NCI-H128 (cell line): ENCODE data around the gene PTPRU.
"Not testable (repeated sequence)": the region's sequence is repeated elsewhere in the genome, so short reads cannot be mapped to it uniquely, and the experiment has no call there.

ENCODE experiments used
- DNase-seq: peaks from one replicate; lab custom pipeline; 2025; ENCODE audit not compliant: unreplicated experiment; lab: John Stamatoyannopoulos, UW

Gene PTPRU

DNA sequence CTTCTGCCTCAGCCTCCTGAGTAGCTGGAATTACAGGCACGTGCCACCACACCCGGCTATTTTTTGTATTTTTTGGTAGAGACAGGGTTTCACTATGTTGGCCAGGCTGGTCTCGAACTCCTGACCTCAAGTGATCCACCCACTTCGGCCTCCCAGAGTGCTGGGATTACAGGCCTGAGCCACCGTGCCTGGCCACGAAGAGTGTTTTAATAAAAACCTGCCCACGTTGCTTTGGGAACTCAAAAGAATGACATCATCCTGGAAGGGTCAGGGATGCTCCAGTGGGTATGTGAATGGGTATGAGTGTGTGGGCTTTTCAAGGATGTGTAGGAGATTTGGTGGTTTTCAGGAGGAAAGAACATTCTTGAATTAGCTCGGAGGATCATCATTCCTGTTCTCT is 78.4 kb downstream of the PTPRU start:
- not testable (repeated sequence) for DNase-seq

DNA sequence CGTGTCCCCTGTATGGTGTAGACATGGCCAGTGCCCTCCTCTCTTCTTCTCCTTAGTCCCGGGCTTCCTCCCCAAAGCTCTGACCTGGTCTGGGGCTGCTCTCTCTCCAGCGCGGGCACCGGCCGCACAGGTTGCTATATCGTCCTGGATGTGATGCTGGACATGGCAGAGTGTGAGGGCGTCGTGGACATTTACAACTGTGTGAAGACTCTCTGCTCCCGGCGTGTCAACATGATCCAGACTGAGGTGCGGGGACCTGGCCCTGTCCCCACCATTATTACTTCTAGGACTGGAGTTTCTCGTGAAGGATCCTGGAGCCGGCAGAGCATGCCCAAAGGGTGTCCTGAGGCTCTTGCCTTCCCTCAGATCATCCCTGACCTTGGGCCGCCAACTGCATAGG is 78.9 kb downstream of the PTPRU start:
- no peak for DNase-seq

DNA sequence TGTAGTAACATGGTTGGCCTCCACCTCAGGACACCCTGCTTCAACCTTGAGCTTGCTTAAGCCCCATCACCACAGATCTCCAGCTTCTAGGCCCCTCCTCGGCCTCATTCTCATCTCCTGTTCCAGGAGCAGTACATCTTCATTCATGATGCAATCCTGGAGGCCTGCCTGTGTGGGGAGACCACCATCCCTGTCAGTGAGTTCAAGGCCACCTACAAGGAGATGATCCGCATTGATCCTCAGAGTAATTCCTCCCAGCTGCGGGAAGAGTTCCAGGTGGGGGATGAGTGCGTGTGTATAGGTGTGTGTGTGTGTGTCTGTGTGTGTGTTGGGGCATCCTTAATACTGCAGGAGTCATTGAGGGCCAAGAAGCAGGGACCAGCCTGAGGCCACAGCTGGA is 79.6 kb downstream of the PTPRU start:
- no peak for DNase-seq

DNA sequence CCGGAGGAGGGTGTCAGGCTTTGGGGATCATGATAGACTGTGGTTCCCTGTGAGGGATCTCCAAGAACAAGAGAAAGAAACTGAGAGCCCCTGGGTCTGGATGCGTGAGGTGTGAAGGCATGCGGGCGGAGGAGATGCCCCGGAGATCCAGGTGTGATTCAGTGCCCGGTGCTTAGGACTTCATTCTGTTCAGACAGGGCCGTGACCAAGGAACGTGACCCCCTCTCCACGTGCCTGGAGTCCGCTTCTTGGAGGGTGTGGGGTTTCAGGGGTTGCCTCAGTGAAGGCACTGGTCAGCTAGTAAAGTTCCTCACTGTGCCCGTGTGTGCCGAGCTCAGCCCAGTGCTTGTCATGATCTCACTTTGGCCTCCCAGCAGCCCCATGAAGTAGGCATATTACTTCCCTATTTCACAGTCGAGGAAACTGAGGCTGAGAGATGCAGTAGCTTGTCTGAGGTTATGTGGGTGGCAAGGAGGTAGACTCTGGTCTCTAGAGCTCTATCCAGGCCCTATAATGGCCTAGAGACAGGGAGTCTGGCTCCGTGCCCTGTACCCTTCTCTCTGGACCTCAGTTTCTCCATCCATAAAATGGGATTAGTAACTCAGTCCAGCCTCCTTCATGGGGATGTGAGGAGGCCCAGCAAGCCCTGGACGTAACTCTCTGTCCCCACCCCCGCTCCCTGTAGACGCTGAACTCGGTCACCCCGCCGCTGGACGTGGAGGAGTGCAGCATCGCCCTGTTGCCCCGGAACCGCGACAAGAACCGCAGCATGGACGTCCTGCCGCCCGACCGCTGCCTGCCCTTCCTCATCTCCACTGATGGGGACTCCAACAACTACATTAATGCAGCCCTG is 81.0 kb downstream of the PTPRU start:
- DNase-seq: no peak

DNA sequence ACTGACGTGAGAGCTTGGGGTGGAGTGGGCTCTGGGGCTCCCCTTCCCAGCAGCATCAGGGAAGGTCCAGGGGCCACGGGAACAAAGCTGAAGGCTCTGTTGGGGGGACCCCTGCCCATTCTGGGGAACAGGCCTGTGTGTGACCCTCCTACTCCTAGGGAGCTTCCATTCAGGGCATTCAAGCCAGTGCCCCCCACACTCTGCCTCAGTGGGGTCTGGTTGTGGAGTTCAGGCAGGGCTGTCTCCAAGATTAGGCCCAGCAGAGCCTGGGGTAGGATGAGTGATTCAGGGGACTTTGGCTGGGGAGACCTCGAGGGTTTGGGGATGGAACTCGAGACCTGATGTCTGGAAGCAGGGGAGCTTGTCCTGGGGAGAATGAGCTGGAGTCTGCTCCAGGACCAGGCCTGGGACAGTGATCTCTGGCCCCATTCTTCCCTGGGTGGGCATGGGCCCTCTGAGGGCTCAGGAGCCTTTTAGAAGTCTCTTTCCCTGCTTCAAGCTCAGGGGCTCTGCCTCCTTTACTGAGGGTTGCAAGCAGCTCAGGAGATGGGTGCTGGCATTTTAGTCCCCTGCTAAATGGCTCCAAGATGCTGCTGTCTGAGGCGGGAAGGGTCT is 81.7 kb downstream of the PTPRU start:
- no peak for DNase-seq

DNA sequence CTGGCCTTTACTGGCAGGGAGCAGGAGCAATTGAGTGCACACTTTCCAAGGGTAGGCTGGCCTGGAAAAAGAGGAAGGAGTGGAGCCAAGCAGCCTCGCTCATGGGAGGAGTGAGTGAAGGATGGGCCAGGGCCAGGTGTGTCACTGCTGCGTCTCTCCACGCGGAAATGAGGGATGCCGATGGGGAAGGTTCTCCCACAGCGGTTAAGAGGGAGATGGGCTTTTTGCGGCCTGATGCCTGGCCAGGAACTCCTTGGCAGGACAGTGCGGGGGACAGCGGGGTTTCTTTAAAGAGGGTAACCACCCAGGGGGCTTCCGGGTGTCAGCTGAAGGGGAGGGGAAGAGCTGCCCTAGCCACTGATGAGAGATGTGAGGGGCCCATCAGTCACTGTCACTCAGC is 82.4 kb downstream of the PTPRU start:
- no peak for DNase-seq

DNA sequence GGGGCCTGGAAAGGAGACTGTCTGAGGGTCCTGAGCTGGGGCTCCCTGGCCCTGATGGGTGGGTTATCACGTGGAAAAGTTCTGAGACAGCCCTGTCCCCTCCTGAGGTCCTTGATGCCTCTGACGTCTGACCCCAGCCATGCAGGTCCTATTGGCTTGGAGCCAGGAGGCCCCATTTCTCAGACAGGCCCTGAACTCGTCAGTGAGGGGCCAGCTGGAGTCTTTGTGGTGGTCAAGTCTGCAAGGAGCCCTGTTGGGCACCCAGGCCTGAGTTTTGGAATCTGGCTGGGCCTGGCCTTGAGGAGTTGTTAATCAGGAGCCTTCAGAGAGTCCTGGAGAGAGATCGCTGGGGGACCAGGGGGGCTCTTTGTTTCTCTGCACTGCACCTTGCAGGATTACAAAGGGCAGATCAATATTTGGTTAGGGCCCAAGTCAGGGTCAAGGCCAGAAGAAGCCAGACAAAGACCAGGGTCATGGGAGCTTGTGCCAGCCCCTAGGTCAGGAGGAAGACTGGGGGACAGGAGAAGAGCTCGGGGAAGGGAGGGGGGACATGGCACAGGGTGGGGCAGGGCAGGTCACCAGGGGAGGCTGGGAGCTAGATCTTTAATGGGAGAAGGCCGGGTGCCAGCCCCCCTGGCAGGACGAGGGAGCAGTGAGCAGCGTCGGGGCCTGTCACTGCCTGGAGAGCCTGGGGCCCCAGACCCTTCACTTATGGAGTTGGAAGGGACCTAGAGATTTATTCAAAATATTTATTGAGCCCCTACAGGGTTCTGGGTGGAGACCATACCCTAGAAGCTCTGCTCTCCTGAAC is 83.2 kb downstream of the PTPRU start:
- no peak for DNase-seq

DNA sequence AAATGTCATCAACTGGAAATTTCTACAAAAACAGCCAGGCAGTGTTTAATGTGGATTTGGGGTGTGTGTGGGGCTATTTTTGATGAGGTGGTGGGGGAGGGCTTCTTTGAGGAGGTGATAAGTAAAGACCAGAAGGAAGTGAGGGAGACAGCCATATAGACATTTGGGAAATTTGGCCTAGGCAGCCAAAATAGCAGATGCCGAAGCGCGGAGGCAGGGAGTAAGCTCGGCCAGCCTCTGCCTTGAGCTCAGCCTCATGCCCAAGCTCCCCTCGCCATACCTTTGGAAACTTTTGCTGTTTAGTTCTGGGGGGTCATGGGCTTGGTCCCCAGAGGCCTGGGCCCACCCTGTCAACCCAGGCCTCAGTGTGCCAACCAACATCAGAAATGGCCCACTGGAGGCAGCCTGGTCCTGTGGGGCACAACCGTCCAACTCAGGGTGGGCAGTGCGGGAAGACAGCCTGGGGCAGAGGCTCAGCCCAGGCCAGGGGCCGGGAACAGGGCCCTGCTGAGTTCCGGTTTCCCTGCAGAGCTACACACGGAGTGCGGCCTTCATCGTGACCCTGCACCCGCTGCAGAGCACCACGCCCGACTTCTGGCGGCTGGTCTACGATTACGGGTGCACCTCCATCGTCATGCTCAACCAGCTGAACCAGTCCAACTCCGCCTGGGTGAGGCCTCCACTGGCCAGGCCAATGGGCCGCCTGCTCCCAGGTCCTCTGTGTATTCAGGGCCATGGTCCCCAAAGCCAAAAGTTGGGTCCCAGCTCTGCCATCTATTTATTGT is 84.0 kb downstream of the PTPRU start:
- DNase-seq: no peak

DNA sequence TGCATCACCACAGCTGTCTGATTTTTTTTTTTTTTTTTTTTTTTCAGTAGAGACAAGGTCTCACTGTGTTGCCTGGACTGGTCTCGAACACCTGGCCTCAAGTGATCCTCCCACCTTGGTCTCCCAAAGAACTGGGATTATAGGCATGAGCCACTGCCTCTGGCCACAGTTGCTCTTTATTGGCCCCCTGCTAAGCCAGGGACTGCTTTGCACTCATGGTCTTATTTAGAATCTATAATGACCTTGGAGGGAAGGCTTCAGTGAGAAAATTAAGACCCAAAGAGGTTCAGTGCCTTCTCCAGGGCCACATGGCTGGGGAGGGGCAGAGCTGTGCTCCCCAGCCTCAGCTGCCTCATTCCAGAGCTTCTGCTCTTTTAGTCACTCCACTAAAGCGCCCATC is 84.9 kb downstream of the PTPRU start:
- no peak for DNase-seq

DNA sequence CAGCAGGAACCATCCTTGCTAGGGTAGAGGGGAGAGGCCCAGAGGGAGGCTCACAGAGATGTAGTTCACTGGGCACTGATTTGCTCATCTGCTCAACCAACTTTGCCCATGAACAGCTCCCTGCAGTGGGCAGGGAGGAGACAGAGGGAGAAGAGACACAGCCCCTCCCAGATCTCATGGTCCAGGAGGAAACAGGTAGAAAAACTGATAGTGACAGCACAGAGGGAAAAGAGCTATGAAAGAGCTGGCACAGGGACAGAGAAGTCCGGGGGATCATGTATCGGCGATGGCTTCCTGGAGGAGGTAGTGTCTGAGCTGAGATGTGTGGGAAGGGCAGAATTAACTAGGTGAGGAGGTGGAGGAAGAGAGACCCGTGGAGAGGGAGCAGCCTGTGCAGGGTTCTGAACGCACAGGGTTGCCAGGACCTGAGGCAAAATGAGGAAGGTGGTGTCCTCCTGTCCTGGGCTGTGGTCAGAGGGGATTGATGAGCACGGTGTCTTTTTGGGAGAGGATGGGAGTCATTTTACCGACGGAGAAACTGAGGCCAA is 85.9 kb downstream of the PTPRU start:
- no peak for DNase-seq

DNA sequence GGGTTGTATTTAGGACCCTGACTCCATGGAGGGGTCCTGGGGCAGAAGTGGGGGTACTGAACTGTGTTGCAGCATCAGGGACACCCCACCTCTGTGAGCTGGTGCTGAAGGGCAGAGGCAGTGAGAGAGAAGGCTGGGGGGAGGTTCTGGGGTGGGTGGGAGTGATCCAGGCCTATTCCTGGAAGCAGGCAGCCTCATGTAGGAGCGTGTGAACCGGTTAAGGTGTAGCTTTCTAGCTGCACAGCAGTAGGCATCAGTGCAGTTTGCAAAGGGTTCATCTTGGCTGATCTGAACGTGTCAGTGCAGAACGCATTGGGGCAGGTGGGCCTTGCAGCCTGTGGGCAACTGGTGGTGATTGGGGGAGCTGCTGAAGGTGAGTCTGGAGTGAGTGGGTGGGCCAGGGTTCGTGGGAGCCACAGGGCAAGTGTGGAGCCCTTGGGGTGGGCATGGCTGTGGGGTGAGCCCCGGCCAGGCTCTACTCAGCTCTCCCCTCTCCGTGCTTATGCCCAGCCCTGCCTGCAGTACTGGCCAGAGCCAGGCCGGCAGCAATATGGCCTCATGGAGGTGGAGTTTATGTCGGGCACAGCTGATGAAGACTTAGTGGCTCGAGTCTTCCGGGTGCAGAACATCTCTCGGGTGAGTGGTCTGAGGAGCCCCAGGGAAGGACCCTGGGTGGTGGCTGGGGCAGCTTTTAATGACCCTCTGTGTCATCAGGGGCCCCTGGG is 86.7 kb downstream of the PTPRU start:
- no peak for DNase-seq

DNA sequence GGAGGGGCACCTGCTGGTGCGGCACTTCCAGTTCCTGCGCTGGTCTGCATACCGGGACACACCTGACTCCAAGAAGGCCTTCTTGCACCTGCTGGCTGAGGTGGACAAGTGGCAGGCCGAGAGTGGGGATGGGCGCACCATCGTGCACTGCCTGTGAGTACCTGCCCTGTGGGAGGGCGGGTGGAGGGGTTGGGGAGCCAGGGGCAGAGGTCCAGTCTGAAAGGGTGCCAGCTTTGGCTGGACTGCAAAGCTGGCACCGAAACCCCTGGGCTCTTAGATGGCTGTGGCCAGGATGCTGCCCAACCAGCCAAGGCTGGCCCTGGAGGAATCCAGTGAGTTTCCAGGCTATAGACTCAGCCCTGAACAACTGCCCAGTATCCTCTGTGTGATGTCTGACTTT is 87.3 kb downstream of the PTPRU start:
- DNase-seq: no peak

DNA sequence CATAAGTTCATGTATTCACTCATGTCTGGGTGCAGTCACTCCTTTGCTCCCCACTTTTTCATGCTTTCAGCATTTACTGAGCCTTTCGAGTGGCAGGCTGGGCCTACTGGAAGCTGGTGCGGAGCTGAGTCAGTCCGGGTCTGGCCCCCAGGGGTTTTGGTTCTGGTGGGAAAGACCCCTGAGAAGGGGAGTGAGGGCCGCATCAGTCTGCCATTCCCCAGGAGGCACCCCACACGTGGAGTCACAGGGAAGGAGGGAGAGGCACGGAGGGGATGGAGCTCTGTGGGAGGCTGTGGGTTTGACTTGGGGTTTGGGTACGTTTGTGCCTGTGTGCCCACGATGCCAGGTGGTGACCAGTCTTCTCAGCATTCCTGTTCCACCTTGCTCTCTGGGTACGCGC is 87.9 kb downstream of the PTPRU start:
- no peak for DNase-seq

DNA sequence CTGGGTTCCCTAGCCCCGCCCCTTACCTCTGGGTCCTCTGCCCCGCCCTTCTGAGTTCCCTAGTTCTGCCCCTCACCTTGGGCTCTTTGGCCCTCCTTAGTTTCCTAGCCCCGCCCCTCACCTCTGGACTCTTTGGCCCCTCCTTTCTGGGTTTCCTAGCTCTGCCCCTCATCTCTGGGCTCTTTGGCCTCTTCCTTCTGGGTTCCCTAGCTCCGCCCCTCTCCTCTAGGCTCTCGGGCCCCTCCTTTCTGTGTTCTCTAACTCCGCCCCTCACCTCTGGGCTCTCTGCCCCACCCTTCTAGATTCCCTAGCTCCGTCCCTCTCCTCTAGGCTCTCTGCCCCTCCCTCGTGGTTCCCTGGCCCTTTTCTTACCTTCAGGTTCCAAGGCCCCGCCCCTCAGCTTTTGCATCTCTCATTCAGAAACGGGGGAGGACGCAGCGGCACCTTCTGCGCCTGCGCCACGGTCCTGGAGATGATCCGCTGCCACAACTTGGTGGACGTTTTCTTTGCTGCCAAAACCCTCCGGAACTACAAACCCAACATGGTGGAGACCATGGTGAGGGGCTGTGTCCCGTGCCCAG is 88.5 kb downstream of the PTPRU start:
- DNase-seq: no peak

DNA sequence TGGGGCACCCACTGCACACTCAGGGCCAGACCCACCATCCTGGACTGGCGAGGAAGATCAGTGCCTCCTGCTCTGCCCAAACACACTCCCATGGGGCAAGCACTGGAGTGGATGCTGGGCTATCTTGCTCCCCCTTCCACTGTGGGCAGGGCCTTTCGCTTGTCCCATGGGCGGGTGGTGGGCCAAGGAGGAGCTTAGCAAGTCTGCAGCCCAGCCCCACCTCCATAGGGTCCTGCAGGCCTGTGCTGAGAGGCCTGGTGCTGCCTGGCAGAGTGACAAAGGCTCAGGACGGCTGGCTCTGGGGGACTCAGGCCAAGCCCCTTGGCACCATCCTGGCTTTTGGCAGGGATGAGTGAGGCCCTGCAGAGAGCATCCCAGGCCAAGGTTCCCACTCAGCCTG is 89.4 kb downstream of the PTPRU start:
- DNase-seq: no peak

DNA sequence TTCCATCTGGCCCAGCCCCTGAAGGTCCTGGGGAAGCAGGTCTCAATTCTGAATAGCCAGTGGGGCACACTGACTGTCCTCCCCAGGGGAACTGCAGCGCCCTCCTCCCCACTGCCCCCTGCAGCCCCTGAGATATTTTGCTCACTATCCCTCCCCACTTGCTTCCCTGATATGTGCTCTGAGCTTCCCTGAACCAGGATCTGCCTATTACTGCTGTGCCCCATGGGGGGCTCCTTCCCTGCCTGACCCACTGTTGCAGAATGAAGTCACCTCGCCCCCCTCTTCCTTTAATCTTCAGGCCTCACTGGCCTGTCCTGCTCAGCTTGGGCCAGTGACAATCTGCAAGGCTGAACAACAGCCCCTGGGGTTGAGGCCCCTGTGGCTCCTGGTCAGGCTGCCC is 89.8 kb downstream of the PTPRU start:
- DNase-seq: no peak

DNA sequence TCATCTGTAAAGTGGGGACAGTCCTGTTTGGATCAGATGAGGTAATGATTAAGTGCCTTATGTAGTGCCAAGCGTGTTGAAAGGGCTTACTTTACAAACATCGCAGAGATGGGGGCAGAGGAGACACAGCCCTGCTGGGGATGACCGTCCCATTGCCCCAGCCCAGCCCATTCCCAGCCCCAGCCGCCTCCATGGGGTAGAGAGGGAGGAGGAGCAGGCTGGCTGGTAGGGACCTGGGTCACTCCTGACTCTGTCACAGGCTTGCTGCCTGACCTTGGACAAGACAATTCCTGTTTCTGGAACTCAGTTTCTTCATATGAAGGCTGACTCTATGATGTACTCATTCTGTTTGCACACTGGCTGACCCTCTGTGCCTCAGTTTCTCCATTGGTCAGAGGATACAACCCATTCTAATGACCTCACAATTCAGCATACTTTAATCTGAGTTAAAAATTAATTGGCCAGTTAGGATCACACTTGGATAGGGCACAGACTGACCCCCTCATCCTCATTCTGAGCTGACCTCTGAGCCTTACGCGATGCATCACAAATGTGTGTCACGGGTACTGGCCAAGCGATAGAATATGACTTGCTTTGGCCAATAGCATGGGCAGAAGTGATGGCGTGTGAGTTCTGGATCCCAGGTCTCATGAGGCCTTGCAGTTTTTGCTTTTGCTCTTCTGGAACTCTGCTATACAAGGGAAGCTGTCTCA is 91.1 kb downstream of the PTPRU start:
- no peak for DNase-seq

DNA sequence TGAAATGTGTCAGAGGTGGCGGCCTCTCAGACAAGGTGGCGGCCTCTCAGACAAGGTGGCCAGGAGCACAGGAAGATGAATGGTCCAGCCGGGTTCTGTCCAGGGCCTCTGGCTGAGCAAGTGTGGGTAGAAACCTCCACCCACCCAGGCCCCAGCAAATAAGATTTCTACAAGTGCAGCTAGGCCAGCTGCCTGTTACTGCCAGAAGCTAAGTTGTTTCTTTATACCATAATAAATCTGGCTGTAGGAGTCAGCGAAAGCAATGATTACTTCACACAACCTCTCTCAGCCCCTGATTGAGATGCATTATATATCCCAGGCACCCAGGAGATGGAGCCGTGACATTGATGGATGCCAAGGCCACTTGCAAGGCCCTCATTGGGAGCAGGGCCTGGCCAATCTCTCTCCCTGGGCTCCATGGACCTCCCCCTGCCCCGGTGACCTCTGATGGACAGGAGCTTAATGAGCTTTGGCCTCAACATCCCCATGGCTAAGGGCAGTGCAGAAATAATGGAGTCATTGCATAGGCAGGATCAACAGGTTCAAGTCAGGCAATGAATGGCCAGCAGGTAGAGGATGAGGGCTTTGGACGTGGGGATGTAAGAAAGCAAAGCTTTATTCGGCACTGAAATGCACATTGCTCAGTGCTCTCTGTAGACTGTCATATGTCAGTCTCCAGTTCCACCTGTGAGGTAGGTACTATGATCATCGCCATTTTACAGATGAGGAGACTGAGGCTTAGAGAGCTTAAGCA is 92.9 kb downstream of the PTPRU start:
- DNase-seq: no peak

DNA sequence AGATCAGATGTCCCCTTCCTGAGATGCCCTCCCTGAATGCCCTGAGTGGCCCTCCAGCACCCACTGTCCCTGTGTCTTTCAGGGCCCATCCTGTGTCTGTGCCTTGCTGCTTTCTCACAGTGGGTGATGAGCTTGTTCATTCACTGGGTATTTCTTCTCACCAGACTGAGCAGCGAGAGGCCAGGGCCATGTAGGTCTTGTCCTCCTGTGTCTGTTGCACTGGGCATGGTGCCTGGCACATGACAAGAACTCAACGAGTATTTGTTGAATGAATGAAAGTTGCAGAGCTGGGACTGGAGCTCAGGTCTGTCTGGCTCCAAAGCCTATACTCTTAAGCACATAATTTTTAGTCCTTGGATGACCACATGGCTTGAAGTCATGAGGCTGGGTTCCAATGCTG is 93.8 kb downstream of the PTPRU start:
- DNase-seq: no peak
